HG02588 (cell line): Measurements from ENCODE around the gene MSI2.
A peak's percentile ranks its signal among the peaks of the same experiment; 100 is the strongest.
"Not testable (repeated sequence)": the region's sequence is repeated elsewhere in the genome, so short reads cannot be mapped to it uniquely, and the experiment has no call there.

Source experiments
- ATAC-seq: cut with Tn5 transposase; IDR thresholded peaks from one replicate; pipeline ENCODE4 v1.9.1; 2021; ENCODE audit warnings: mild to moderate bottlenecking, moderate library complexity; ENCODE audit not compliant: unreplicated experiment

MSI2 gene

DNA sequence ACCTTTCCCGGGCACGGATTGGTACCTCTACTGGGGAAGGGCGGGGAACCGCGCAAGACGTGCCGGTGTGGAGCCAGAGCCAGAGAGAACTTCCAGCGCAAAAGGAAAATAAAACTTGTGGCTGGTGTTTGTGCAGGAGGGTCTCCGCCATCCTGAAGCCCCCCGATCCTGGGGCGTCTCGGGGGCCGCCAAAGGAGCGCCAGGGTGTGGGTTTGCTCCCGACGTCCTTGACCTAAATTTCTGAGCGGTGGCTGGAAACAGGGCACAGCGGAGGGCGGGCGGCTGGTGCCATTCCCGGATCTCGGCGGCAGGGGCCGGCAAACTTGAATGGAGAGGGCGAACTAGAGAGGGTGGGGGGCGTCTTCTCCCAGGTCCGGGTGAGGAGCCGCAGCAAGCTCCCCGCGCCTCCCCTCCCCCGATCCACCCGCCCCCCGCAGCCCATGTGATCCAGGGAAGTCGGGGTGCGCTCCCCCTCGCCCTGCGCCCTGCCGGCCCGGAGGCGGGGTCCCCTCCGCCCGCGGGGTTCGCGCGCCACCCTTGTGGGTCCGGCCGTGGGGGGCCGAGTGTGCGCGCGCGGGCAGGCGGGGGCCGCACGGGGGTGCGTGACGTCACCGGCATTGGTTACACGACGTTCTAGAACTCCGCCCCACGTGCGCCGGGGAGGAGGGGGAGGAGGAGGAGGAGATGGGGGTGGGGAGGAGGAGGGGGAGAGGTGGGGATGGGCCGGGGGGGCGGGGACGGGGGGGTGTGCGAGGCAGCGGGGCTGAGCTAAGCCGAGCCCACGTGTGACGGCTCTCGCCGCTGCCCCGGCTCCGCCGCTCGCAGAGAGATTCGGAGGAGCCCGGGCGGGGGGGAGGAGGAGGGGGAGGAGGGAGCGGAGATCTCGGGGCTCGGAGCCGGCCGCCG lies at the start of gene MSI2:
Gene MSI2 (plus strand): TSS at position 748 of the 906 bp plus-strand sequence. CDS start 220 bp downstream, outside the sequence.
- peak; percentile 76 for ATAC-seq

DNA sequence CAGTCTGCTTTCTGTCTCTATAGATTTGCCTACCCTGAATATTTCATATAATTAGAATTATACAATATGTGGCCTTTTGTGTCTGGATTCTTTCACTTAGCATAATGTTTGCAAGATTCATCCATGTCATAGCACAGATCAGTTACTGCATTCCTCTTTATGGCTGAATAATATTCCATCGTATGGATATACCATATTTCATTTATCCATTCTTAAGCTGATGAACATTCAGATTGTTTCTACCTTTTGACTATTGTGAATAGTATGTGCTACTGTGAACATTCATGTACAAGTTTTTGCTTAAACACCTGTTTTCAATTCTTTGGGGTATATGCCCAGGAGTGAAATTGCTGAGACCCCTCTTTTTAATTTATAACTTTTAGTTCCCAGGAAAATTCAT lies 49.4 kb upstream of the MSI2 start:
- ATAC-seq = no peak

DNA sequence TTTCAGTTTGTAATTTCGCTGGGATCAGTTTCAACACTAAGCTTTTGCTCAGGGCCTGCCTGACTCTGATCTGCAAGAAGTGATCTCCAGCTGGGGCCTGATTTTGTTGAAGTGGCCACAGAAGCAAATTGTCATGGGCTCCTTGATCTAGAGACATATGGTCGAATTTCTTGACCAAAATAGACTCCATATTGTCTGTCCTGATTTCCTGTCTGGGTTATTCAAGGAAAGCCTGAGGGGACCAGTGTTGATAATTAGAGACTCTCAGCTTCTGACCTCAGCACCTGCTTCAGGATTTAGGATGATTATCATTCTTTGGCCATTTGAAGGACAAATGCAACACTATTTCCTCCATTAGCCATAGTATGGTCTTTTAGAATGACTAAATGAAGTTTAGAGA lies 48.9 kb upstream of the MSI2 start:
- no peak for ATAC-seq

DNA sequence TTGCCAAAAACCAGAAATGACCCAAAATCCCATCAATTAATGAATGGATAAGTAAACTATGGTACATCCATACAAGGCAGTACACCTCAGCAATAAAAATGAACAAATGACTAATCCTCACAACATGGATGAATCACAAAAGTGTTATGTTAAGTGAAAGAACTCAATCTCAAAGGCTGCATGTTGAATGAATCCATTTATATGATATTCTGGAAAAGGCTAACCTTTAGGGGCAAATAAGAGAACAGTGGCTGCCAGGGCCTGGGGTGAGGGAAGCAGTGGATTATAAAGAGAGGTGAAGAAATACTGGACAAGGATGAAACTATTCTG lies 46.1 kb upstream of the MSI2 start:
- no peak for ATAC-seq

DNA sequence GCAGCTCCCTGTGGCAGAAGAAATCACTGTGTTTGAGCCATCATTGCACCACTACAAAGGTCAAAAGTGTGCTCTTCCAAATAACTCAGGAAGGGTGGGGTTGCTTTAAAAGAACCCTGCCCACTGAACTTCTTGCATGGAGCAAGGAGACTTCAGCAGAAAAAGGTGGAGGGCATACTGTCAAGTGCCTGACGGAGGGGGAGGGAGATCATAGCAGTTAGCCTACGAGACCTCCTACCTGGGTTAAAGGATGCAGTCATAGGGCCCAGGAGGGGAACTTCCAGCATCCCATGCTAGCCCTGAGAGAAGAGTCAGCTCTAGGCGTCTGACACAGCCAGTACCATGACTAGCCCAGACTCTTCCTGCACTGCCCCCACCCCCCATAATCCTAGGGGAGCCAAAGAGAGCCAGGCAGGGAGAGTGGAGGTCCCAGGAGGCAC lies 45.3 kb upstream of the MSI2 start:
- ATAC-seq = no peak

DNA sequence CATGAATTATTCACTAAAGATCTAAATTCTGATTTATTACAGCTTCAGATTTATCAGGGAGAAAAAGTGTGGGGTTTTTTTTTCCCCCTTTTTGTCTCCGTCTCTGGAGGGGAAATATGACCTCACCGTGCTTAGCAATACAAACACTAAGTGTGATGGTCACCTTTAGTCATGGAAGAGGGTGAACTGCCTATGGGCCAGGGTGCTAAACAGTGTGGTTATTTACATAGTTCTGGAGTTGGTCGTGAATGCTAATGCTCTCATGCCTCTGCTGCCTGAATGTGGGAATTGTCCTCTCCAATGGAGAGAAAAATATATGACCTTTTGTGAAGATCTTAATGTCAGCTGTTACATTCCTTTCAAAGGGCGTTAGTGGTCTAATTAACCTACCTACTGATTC lies 44.8 kb upstream of the MSI2 start:
- ATAC-seq = no peak

DNA sequence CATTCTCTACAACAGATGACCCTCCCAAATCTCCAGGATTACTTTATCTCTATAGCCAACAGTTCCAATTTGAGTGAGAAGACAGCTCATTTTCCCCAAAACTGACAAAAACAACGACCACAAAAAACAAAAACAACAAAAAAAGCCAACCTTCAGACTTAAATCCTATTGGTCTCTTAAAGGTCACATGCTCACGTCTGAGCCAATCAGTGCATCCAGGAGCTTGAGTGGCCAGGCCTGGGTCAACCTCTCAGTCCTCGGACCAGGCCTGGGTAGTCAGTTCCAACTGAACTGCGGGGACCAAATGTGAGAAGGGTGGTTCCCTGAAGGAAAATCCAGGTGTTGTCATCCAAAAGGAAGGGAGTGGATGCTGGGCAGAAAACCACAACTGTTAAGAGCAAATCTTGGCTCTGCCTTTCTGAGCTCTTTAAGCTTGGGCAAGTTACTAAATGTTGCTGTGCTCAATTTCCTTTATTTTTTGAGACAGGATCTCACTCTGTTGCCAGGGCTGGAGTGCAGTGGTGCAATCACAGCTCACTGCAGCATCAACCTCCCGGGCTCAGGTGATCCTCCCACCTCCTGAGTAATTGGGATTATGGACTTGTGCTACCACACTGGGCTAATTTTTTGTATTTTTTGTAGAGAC lies 43.0 kb upstream of the MSI2 start:
- ATAC-seq = no peak

DNA sequence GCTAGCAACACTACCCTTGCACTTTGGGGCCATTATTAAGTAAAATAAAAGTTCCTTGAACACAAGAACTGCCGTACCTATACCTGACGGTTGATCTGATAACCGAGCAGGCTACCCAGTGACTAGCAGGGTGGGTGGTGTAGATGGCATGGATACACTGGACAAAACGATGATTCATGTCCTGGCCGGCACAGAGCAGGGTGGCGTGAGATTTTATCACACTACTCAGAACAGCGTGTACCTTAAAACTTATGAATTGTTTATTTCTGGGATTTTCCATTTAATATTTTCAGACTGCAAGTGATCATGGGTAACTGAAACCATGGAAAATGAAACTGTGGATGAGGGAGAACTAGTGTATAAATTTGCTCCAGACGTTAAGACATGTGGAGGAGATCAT lies 41.0 kb upstream of the MSI2 start:
- ATAC-seq = no peak

DNA sequence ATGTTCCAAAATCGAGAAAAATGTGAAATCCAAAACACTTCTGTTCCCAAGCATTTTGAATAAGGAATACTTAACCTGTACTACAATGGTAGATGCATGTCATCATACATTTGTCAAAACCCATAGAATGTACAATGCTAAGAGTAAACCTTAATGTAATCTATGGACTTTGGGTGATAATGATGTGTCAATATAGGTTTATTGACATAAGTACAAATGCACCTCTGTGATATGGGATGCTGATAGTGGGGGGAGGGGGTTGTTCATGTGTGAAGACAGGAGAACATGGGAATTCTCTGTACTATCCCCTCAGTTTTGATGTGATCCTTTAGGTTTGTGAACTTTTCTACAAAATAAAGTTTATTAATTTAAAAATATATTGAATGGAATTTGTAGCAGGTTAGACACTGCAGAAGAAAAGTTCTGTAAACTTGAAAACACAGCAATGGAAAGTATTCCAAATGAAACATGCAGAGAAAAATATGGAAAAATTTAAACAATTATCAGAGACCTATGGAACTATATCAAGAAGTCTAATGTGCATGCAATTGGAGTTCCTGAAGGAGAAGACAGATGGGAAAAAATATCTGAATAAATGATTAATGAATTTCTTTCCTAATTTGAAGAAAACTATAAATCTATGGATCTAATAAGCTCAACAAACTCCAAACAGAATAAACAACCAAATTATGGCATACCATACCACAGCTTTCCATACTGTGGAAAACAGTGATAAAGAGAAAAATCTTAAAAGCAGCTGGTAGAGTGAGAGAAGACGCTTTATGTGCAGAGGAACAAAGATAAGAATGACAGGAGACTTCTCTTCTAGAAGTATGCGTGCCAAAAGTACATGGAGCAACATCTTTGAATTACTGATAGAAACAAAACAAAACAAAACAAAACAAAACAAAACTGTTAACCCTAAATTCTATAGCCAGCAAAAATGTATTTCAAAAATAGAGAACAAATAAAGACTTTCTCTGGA lies 34.7 kb upstream of the MSI2 start:
- ATAC-seq = no peak

DNA sequence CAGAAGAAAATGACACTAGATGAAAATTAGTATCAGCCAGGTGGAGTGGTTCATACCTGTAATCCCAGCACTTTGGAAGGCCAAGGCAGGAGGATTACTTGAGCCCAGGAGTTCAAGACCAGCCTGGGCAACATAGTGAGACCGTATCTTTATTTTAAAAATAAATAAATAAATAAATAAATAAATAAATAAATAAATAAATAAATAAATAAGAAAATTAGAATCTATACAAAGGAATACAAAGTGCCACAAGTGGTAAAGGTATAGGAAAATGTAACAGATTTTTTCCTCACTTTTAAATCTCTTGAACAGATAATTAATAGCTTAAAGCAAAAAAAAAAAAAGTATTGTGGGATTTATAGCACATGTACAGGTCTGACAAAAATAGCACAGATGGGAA lies 33.9 kb upstream of the MSI2 start:
- not testable (repeated sequence) for ATAC-seq

DNA sequence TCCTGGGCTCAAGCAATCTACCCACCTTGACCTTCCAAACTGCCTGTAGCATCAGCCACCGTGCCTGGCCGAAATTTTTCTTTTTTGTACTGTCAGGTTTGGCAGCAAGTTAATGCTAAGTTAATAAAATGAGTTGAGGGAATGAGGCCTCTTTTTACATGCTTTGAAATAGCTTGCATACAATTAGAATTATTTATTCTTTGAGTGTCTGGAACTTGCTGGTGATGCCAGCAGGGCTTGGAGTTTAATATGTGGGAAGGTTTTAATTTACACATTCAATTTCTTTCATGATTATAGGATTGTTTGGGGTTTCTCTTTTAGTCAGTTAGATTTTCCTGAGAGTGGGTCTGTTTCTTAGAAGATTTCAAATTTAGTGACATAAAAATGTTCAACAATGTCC lies 31.2 kb upstream of the MSI2 start:
- ATAC-seq = no peak

DNA sequence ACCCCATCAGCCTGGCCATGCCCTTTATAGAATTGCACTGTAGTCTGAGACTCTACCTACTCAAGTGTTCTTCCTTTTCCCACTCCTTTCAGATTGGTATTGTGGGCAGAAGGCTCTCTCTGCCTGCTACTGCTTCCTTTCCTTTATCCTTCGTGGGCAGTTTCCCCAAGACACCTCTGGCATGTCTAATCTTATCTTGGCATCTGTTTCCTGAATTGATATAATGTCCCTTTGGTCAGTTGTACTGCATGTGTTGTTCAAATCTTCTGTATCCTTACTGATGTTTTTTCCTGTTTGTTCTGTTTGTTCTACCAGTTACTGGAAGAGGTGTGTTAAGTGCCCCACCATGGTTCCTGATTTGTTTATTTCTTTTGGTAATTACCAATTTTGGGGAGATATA lies 29.5 kb upstream of the MSI2 start:
- ATAC-seq = no peak

DNA sequence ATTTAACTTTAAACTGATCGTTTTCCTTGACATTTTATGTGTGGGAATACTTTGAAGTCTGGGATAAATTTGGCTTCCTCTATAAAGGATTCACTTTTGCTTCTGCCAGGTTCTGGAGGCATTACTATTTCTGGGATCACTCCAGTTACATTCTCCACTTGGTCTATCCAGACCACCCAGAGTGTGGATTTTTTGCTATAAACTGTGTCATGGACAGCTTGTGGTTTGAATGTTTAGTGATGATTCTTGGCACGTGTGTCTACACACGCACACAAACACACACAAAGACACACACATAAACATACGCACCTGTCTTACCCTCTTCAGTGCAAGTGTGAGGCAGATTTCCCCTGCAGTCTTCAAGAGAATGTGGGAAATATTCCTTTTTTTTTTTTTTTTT lies 27.4 kb upstream of the MSI2 start:
- no peak for ATAC-seq

DNA sequence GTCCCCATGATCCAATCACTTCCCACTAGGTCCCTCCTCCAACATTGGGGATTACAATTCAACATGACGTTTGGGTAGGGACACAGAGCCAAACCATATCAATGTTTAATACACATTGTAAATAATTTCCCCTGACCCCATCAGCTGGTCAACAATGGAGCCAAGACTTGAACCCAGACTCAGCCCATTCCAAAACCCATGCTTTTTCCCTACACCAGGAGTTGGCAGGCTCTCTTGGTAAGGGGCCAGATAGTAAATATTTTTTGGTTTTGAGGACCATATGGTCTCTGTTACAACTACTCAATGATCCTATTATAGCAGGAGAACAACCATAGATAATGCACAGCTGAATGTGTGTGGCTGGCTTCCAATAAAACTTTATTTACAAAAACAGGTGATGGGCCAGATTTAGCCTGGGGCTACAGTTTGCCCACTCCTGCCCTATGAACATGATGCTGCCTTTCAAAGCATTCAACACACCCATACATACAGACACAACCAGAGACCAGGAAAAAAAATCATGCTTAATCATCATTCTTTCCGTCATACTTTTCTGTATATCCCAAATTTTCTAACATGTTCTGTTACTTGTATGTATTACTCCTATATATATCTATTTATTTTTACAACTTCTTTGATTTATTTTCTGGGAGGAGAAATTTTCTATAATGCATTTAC lies 22.1 kb upstream of the MSI2 start:
- no peak for ATAC-seq

DNA sequence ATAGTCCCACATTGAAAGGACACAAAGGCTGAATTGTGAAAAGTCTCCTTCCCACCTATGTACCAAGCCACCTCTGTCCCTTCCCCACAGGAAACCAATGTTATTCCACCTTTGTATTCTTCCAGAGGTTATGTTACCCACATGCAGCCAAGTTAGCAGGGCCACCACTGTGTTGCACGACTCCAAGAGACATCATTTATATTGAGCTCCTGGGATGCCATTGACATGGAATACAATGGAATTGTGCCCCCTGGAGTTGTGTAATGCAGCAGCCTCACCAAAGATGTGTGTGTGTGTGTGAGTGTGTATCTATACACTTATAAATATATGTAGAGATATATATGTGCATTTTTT lies 21.6 kb upstream of the MSI2 start:
- ATAC-seq = no peak

DNA sequence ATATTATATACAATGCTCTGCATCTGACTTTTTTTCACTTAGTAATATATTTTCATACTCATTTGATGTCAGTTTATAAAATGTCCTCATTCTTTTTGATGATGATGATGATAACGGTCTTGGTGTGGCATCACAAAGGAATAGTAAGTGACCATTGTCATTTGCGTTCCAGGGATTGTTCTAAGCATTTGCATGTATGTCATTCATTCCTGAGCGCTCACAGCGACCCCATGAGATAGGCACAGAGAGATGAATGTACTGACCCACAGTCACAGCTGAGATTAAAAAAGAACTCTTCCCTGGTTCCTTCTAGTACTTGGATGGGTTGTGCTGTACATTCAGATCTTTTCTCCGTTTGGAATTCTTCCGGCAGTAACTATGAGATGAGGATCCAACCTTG lies 21.2 kb upstream of the MSI2 start:
- no peak for ATAC-seq

DNA sequence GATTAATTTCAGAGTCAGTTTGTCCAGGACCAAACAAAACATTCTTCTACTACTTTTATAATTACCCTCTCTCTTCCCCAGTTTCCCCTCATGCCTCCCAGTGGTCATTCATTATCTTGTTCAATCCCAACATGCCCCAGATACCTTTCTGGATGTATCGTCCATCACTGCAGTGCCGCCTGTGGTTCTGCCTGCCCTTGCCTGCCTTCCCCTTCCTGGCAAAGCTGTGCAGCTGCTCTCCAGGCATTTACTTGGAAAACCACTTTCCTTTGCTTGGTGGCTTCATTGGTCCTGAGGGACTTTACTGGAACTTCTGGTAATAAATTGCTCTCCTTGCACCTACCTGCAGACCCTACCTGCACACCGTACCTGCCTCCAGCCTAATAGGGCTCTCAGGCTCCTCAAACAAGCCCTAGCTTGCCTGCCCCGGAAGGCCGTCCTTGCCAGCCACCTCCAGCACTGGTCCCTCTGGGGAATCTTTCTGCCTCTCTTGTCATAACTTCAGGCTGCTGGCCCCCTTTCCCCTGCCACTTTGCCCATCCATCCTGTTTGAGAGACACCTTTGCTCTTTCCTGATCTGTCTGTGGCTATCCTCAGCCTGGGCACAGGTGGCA lies 19.5 kb upstream of the MSI2 start:
- no peak for ATAC-seq

DNA sequence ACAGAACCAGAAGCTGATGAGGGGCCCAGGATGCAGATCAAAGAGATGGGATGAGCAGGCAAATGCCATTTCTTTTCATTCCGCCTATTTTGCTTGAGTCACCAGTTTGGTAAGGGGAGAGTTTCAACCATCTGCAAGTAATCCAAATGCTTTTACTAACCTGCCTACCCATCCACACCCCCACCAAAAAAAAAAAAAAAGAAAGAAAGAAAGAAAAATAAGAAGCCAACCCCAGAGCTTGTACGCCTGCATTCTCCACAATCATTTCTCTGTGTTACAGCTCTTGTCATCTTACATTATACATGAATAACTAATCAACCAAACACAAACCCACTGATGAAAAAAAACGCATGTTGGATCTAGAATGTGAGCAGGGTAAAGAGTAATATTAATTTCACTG lies 15.7 kb upstream of the MSI2 start:
- ATAC-seq = no peak

DNA sequence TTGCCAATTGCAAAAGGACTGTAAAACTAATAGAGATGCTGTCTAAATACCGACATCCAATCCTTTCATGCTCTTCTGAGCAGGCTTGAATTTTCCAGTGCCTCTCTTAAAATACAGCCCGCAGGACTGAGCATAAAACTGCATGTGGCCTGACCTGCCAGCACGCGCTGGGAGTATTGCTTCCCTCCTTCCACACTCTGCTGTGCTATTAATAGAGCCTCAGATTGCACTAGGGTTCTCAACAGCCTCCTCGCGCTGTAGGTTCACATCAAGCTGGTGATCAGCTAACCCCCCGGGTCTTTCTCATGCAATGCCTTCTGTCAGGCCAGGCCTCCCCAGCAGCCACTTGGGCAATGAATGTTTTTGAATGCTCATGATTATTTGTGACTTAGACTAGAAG lies 14.2 kb upstream of the MSI2 start:
- no peak for ATAC-seq

DNA sequence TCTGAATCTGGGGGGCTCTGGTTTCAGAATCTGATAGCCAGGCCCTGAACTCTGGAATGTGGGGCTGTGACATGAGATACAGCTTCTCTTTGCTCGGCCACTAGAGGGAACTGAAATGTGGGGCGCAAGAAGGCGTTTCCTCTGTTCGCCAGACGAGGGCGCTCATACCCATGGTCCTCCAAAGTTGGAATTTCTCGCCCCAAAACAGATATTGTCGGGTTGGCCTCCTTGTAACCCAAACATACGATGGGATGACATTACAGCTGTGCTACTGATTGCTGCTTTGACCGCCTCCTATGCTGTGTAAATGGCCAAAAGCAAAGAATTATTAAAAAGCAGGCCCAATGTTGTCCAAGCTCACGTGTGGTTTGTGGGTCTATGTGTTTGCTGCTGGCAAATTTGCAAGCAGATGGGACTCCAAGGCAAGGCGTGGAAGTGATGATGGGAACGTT lies 13.1 kb upstream of the MSI2 start:
- ATAC-seq = no peak
